PC-9 (cell line): ENCODE results near the gene MDC1. TPM values are rescaled to one million over a fixed set of nuclear protein-coding genes. Genes with fewer than 3 reads are reported as not detected.
"Not testable (repeated sequence)": the region's sequence is repeated elsewhere in the genome, so short reads cannot be mapped to it uniquely, and the experiment has no call there.

ENCODE experiments used
- BruUV-seq: library from RNA; stranded (reverse); fragments of 400-500 nt; replicated peaks from 2 replicates; lab custom pipeline; 2021; lab: Mats Ljungman, UMichigan
- CTCF ChIA-PET: fragments of 300-600 bp; sonication (Branson Sonifier 250); formaldehyde crosslinking; loops from one replicate; lab custom pipeline; 2022; ENCODE audit warnings: antibody characterized with exemption; lab: Charles Lee
- POLR2A ChIA-PET: fragments of 300-600 bp; sonication (Branson Sonifier 250); formaldehyde crosslinking; loops from one replicate; lab custom pipeline; 2022; ENCODE audit warnings: antibody characterized with exemption; ENCODE audit not compliant: unreplicated experiment; lab: Charles Lee
- DNase-seq, 2 experiments: peaks; one replicate each; pipeline versions ENCODE4 v3.0.0 to v3.0.0-alpha.2; 2015 to 2022; ENCODE audit warnings: mixed read lengths in 1 of 2
- H2AFZ ChIP-seq: fragments of 200-600 bp; sonication (generic); 2 replicates; pipeline ENCODE4 v1.8.1; 2017; ENCODE audit warnings: antibody characterized with exemption
- H3F3A ChIP-seq: fragments of 200-600 bp; sonication (generic); 2 replicates; pipeline ENCODE4 v1.8.1; 2017; ENCODE audit warnings: antibody characterized with exemption, mild to moderate bottlenecking, low read depth; ENCODE audit not compliant: insufficient read depth
- H3K27ac ChIP-seq: fragments of 200-600 bp; sonication (generic); 2 replicates; pipeline ENCODE4 v1.6.1; 2016; ENCODE audit warnings: mixed run types
- H3K27me3 ChIP-seq: fragments of 200-600 bp; sonication (generic); 2 replicates; pipeline ENCODE4 v1.6.1; 2016; ENCODE audit warnings: low read depth, mixed run types; ENCODE audit not compliant: insufficient read depth
- H3K36me3 ChIP-seq: fragments of 200-600 bp; sonication (generic); 2 replicates; pipeline ENCODE4 v1.6.1; 2016; ENCODE audit warnings: low read depth, mixed run types
- H3K4me1 ChIP-seq: fragments of 200-600 bp; sonication (generic); replicated peaks from 2 replicates; pipeline ENCODE4 v1.6.1; 2016; ENCODE audit warnings: mixed run types; ENCODE audit not compliant: insufficient read depth
- H3K4me2 ChIP-seq: fragments of 200-600 bp; sonication (generic); 2 replicates; pipeline ENCODE4 v1.6.1; 2017; ENCODE audit warnings: mixed run types
- H3K4me3 ChIP-seq: fragments of 200-600 bp; sonication (generic); 2 replicates; pipeline ENCODE4 v1.6.1; 2016; ENCODE audit warnings: mixed run types
- H3K79me2 ChIP-seq: fragments of 200-600 bp; sonication (generic); 2 replicates; pipeline ENCODE4 v1.6.1; 2017; ENCODE audit warnings: low read depth, mixed run types
- H3K9me2 ChIP-seq: fragments of 200-600 bp; sonication (generic); 2 replicates; pipeline ENCODE4 v1.8.1; 2017; ENCODE audit warnings: mild to moderate bottlenecking; ENCODE audit not compliant: insufficient read depth
- H3K9me3 ChIP-seq: fragments of 200-600 bp; sonication (generic); 2 replicates; pipeline ENCODE4 v1.8.1; 2016; ENCODE audit warnings: low read depth; ENCODE audit not compliant: insufficient read depth
- H4K20me1 ChIP-seq: fragments of 200-600 bp; sonication (generic); 2 replicates; pipeline ENCODE4 v1.8.1; 2017; ENCODE audit not compliant: insufficient read depth
- CTCF ChIP-seq: fragments of 200-600 bp; sonication (generic); conservative IDR thresholded peaks from 2 replicates; pipeline ENCODE4 v1.6.1; 2017; ENCODE audit warnings: mixed run types, antibody characterized with exemption, mild to moderate bottlenecking, moderate library complexity
- EZH2 ChIP-seq: fragments of 200-600 bp; sonication (generic); IDR thresholded peaks from 2 replicates; pipeline ENCODE4 v1.8.0; 2017; ENCODE audit warnings: antibody characterized with exemption, low read depth
- intact Hi-C: fragments of 100-400 bp; cut with micrococcal nuclease; formaldehyde crosslinking; loops from one replicate; pipeline ENCODE4 v1.10.0; 2022; ENCODE audit not compliant: unreplicated experiment
- total RNA-seq: library from RNA; stranded (reverse); gene quantifications from 2 replicates; pipeline ENCODE4 v1.2.3, GENCODE V29; 2021

Gene MDC1
- total RNA-seq, 1 experiment from 2014 or later: 81.6 TPM

GRCh38 chr6:30676660-30677285 lies 40.3 kb downstream of the MDC1 start:
- H3K4me2 ChIP-seq: no peak overlapping the region
- no peak for TF ChIP-seq EZH2
- TF ChIP-seq CTCF: no peak
- peaks cover 35% of the 10 kb centered on the region for H3K79me2 ChIP-seq
- peaks cover 41% of the 10 kb centered on the region for H3F3A ChIP-seq
- H3K4me3 ChIP-seq: no peak overlapping the region
- intact Hi-C loops: no loop called here
- H3K36me3 ChIP-seq: no peaks in the 10 kb centered on the region
- H3K27ac ChIP-seq: no peak overlapping the region
- no peaks in the 10 kb centered on the region for H4K20me1 ChIP-seq
- peaks cover 18% of the 10 kb centered on the region for H3K4me1 ChIP-seq
- H2AFZ ChIP-seq: no peak overlapping the region
- H3K9me2 ChIP-seq: no peaks in the 10 kb centered on the region
- no peaks in the 10 kb centered on the region for H3K9me3 ChIP-seq
- BruUV-seq: no TSS peak
- no peak for DNase-seq
- POLR2A ChIA-PET: no interaction called here
- H3K27me3 ChIP-seq: no peaks in the 10 kb centered on the region
- CTCF ChIA-PET: interaction anchor here (0.5 kb wide), 1 partner anchor 165 kb away, joined by 3 read pairs; no protein-coding TSS in a partner anchor

DNA sequence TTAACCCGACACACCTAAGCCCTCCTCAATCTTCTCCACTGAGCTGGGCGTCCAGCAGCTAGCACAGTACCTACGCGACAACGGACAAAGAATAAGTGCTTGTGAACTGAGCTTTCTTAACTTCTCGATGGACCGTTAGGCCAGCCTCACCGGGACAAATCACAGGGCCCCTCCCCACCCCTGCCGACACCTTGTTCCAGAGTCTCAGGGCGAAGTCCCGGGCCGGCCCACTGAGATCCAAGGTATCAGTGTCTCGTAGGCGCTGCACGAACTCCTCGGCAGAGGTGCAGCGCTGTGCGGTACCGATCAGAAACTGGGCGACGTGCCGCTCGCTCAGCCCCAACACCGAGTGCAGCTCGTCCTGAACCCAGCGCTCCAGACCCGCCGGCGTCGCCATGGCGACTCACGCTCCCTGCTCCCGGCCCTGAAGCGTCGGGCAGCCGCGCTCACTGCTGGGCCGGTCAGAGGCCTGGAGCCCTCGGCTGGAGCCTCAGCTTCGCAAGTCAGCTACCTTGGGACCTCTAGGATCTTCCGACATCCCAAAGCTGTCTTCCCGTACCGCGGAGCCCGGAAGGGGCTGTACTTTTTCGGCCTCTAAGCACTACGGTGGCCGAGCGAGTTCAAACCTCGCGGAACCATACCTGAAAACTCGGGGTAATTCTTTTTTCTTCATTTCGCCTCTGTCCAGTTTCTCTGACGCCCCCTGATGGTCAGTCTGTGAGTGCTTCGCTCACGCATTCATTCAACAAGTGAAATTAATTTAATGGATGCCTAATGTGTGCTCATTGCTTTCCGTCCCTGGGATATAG lies 44.4 kb downstream of the MDC1 start, which contains the start of gene DHX16:
Gene DHX16 (minus strand): TSS at position 562 of the 809 bp plus-strand sequence. CDS start 165 bp downstream, at position 397.
- peak; percentile 88 to 96 for DNase-seq
- BruUV-seq: TSS peak; percentile 53
- intact Hi-C loops: loop anchor here (2.0 kb wide), 2 partner anchors 132 to 190 kb away; no protein-coding TSS in a partner anchor
- Histone ChIP-seq H3K36me3 (no peaks in the 10 kb centered on the region; the same call in 1 of the 2 replicates), H4K20me1 (no peaks in the 10 kb centered on the region; the same call in none of the 2 replicates), H2AFZ (peak within 1 kb of the TSS; percentile 94), H3K4me2 (peak within 1 kb of the TSS; percentile 79), H3K4me1 (peaks cover 17% of the 10 kb centered on the region), H3K9me3 (no peaks in the 10 kb centered on the region), H3K4me3 (peak within 1 kb of the TSS; percentile 89), H3K79me2 (peaks cover 22% of the 10 kb centered on the region), H3K27ac (no peak within 1 kb of the TSS), H3F3A (peaks cover 18% of the 10 kb centered on the region; the same call in 1 of the 2 replicates), H3K27me3 (no peaks in the 10 kb centered on the region), H3K9me2 (no peaks in the 10 kb centered on the region)
- ChIA-PET POLR2A (interaction anchor here (0.6 to 0.8 kb wide), 4 partner anchors 20 to 187 kb away, joined by 4 to 48 read pairs (median 6); no protein-coding TSS in a partner anchor), CTCF (interaction anchor here (0.5 to 1.2 kb wide), 13 partner anchors 18 to 241 kb away, joined by 3 to 7 read pairs (median 4); partner anchors contain the start of genes MDC1 and NRM)
- TF ChIP-seq CTCF (peak; percentile 84), EZH2 (no peak)

- Histone ChIP-seq H3K4me1 (peaks cover 17% of the 10 kb centered on the region), H3K27ac (no peak overlapping the region), H3K9me3 (no peaks in the 10 kb centered on the region), H3K79me2 (peaks cover 22% of the 10 kb centered on the region), H3K4me3 (no peak overlapping the region; the same call in 1 of the 2 replicates), H3K27me3 (no peaks in the 10 kb centered on the region), H2AFZ (no peak overlapping the region), H3K4me2 (peak overlapping the region; percentile 79), H3F3A (peaks cover 8% of the 10 kb centered on the region; the same call in 1 of the 2 replicates), H3K36me3 (no peaks in the 10 kb centered on the region; the same call in 1 of the 2 replicates), H3K9me2 (no peaks in the 10 kb centered on the region), H4K20me1 (no peaks in the 10 kb centered on the region; the same call in none of the 2 replicates)
- intact Hi-C loops: no loop called here
- no peak for TF ChIP-seq EZH2
- TF ChIP-seq CTCF: no peak
- ChIA-PET POLR2A (no interaction called here), CTCF (interaction anchor here (0.6 to 0.7 kb wide), 2 partner anchors 92 to 169 kb away, joined by 3 read pairs; no protein-coding TSS in a partner anchor)
- no peak for DNase-seq
- BruUV-seq: no TSS peak
Measured at GRCh38 chr6:30670760-30671527, 46.1 kb downstream of the MDC1 start.

DNA sequence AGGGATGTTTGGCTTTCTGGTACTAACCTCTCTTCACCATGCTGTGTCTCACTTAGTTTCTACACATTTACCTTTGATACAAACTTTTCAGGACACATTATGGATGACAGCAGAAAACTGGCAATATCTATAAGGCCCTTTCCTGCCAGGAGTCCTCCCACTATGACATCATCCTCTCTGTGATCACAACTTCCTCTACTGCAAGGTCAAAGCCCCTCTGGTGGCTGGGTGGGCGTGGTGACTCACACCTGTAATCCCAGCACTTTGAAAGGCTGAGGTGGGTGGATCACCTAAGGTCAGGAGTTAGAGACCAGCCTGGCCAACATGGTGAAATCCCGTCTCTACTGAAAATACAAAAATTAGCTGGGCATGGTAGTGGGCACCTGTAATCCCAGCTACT lies 50.8 kb downstream of the MDC1 start:
- intact Hi-C loops, H3K4me3 ChIP-seq, H3K4me2 ChIP-seq, H4K20me1 ChIP-seq, H2AFZ ChIP-seq, H3K27me3 ChIP-seq, H3K27ac ChIP-seq, H3K4me1 ChIP-seq, POLR2A ChIA-PET, DNase-seq, H3K9me2 ChIP-seq, H3K9me3 ChIP-seq, H3K79me2 ChIP-seq, BruUV-seq, H3F3A ChIP-seq: not testable (repeated sequence)
- CTCF ChIA-PET: interaction anchor here (0.6 kb wide), 1 partner anchor 15 kb away, joined by 4 read pairs; no protein-coding TSS in a partner anchor
- peaks cover 23% of the 10 kb centered on the region; the same call in 1 of the 2 replicates for H3K36me3 ChIP-seq
